MCF 10A (cell line): ENCODE results near the gene CIT. TPM values are rescaled to one million over a fixed set of nuclear protein-coding genes. Genes with fewer than 3 reads are reported as not detected.

Source experiments
- BruUV-seq: library from RNA; stranded (reverse); fragments of 400-500 nt; replicated peaks from 2 replicates; lab custom pipeline; 2021; lab: Mats Ljungman, UMichigan
- CTCF ChIA-PET: fragments of 300-600 bp; sonication (Branson Sonifier 250); formaldehyde crosslinking; extraction: SDS; loops from one replicate; lab custom pipeline; 2021; ENCODE audit warnings: antibody characterized with exemption, inconsistent platforms; lab: Yijun Ruan, JAX
- POLR2A ChIA-PET: fragments of 300-600, 350-650 bp; sonication (Branson Sonifier 250); formaldehyde crosslinking; extraction: SDS; loops from one replicate; lab custom pipeline; 2020; ENCODE audit warnings: antibody characterized with exemption, inconsistent platforms; lab: Yijun Ruan, JAX
- DNase-seq: peaks from one replicate; pipeline ENCODE4 v3.0.0-alpha.2; 2018; ENCODE audit not compliant: unreplicated experiment
- H3K27ac Mint-ChIP-seq: one replicate; pipeline ENCODE4 v1.8.0; 2022; ENCODE audit warnings: mild to moderate bottlenecking, low read depth, mixed read lengths; ENCODE audit not compliant: unreplicated experiment
- H3K27me3 Mint-ChIP-seq: one replicate; pipeline ENCODE4 v1.8.0; 2022; ENCODE audit warnings: mixed read lengths; ENCODE audit not compliant: insufficient read depth, unreplicated experiment
- H3K36me3 Mint-ChIP-seq: one replicate; pipeline ENCODE4 v1.8.0; 2022; ENCODE audit warnings: mild to moderate bottlenecking, moderate library complexity, mixed read lengths; ENCODE audit not compliant: insufficient read depth, unreplicated experiment
- H3K4me1 Mint-ChIP-seq: one replicate; pipeline ENCODE4 v1.8.0; 2022; ENCODE audit warnings: mixed read lengths; ENCODE audit not compliant: insufficient read depth, unreplicated experiment
- H3K4me3 Mint-ChIP-seq: one replicate; pipeline ENCODE4 v1.8.0; 2022; ENCODE audit warnings: mild to moderate bottlenecking, moderate library complexity, mixed read lengths; ENCODE audit not compliant: unreplicated experiment
- H3K9me3 Mint-ChIP-seq: one replicate; pipeline ENCODE4 v1.8.0; 2022; ENCODE audit warnings: mixed read lengths; ENCODE audit not compliant: unreplicated experiment
- CTCF ChIP-seq: fragments of 200-600 bp; IDR thresholded peaks from one replicate; pipeline ENCODE4 v1.8.0; 2022; ENCODE audit warnings: antibody characterized with exemption, mild to moderate bottlenecking; ENCODE audit not compliant: unreplicated experiment
- intact Hi-C: fragments of 100-400 bp; cut with micrococcal nuclease; formaldehyde crosslinking; loops from 2 replicates; pipeline ENCODE4 v1.14.1; 2022
- total RNA-seq: library from RNA; stranded (reverse); gene quantifications from 2 replicates; pipeline ENCODE4 v1.2.3, GENCODE V29; 2022

CIT gene
- total RNA-seq, 1 experiment from 2014 or later: 25.0 TPM

GRCh38 chr12:119672194-119672593, 204.9 kb downstream of the CIT start:
- Mint-ChIP-seq H3K27ac (no peak overlapping the region), H3K36me3 (peaks cover 73% of the 10 kb centered on the region), H3K27me3 (no peaks in the 10 kb centered on the region), H3K4me1 (peaks cover 15% of the 10 kb centered on the region), H3K9me3 (no peaks in the 10 kb centered on the region), H3K4me3 (no peak overlapping the region)
- no TSS peak for BruUV-seq
- TF ChIP-seq CTCF: no peak
- ChIA-PET CTCF (interaction anchor here (0.6 to 1.0 kb wide), 2 partner anchors 126 to 258 kb away, joined by 3 to 4 read pairs; no protein-coding TSS in a partner anchor), POLR2A (no interaction called here)
- intact Hi-C loops: no loop called here
- no peak for DNase-seq

GRCh38 chr12:119671070-119671469, 206.1 kb downstream of the CIT start:
- BruUV-seq: no TSS peak
- H3K27ac Mint-ChIP-seq: no peak overlapping the region
- H3K27me3 Mint-ChIP-seq: no peaks in the 10 kb centered on the region
- peaks cover 62% of the 10 kb centered on the region for H3K36me3 Mint-ChIP-seq
- no peak for DNase-seq
- intact Hi-C loops: no loop called here
- H3K4me3 Mint-ChIP-seq: no peak overlapping the region
- ChIA-PET POLR2A (interaction anchor here (1.6 kb wide), 1 partner anchor 11 kb away, joined by 5 read pairs; no protein-coding TSS in a partner anchor), CTCF (no interaction called here)
- no peaks in the 10 kb centered on the region for H3K9me3 Mint-ChIP-seq
- TF ChIP-seq CTCF: no peak
- H3K4me1 Mint-ChIP-seq: peaks cover 19% of the 10 kb centered on the region

- POLR2A ChIA-PET: interaction anchor here (0.6 to 1.6 kb wide), 2 partner anchors 12 to 139 kb away, joined by 3 to 5 read pairs; no protein-coding TSS in a partner anchor
- TF ChIP-seq CTCF: no peak
- BruUV-seq: no TSS peak
- Mint-ChIP-seq H3K27ac (no peak overlapping the region), H3K27me3 (no peaks in the 10 kb centered on the region), H3K36me3 (peaks cover 51% of the 10 kb centered on the region), H3K4me3 (peak overlapping the region; percentile 64), H3K9me3 (no peaks in the 10 kb centered on the region), H3K4me1 (peaks cover 19% of the 10 kb centered on the region)
- CTCF ChIA-PET: interaction anchor here (0.5 to 1.2 kb wide), 3 partner anchors 12 to 1677 kb away, joined by 3 to 4 read pairs (median 3); no protein-coding TSS in a partner anchor
- intact Hi-C loops: loop anchor here (5.0 to 10.0 kb wide), 3 partner anchors 112 to 1265 kb away; no protein-coding TSS in a partner anchor
- no peak for DNase-seq
These were observed 207.2 kb downstream of the CIT start for GRCh38 chr12:119669744-119670472.

- no peaks in the 10 kb centered on the region for H3K9me3 Mint-ChIP-seq
- peak overlapping the region; percentile 85 for H3K4me3 Mint-ChIP-seq
- no peaks in the 10 kb centered on the region for H3K27me3 Mint-ChIP-seq
- H3K27ac Mint-ChIP-seq: peak overlapping the region; percentile 86
- BruUV-seq: TSS peak; percentile 61
- peaks cover 36% of the 10 kb centered on the region for H3K36me3 Mint-ChIP-seq
- peaks cover 19% of the 10 kb centered on the region for H3K4me1 Mint-ChIP-seq
- CTCF ChIA-PET: interaction anchor here (0.6 to 2.3 kb wide), 24 partner anchors 10 to 1970 kb away, joined by 3 to 27 read pairs (median 3); partner anchors contain the start of gene SUDS3
- POLR2A ChIA-PET: interaction anchor here (0.6 to 2.3 kb wide), 6 partner anchors 13 to 1290 kb away, joined by 3 to 11 read pairs (median 3); no protein-coding TSS in a partner anchor
- intact Hi-C loops: loop anchor here (5.0 to 10.0 kb wide), 3 partner anchors 114 to 1264 kb away; no protein-coding TSS in a partner anchor
- no peak for TF ChIP-seq CTCF
- peak; percentile 30 for DNase-seq
These were observed 208.7 kb downstream of the CIT start for GRCh38 chr12:119668324-119668841.
